AG04449 (cell line): ENCODE results near the gene DHX38.
A peak's percentile ranks its signal among the peaks of the same experiment; 100 is the strongest.

Experiments
- CTCF ChIA-PET: fragments of 350-600 bp; formaldehyde crosslinking; extraction: SDS; loops from one replicate; lab custom pipeline; 2021; ENCODE audit warnings: antibody characterized with exemption; lab: Yijun Ruan, JAX
- POLR2A ChIA-PET: fragments of 400-600, 350-600 bp; formaldehyde crosslinking; extraction: SDS; loops from one replicate; lab custom pipeline; 2020; ENCODE audit warnings: antibody characterized with exemption, inconsistent platforms; lab: Yijun Ruan, JAX
- DNase-seq: peaks from one replicate; pipeline ENCODE4 v3.0.0-alpha.2; 2010; ENCODE audit warnings: low read depth, low spot score
- H3K4me3 ChIP-seq: 2 replicates; pipeline ENCODE4 v1.5.1; 2011; ENCODE audit warnings: low read depth, mild to moderate bottlenecking, control low read depth, low read length
- CTCF ChIP-seq: IDR thresholded peaks from one replicate; pipeline ENCODE4 v1.5.1; 2011; ENCODE audit warnings: mild to moderate bottlenecking, moderate library complexity, low read length, control low read depth, inconsistent platforms; ENCODE audit not compliant: insufficient read depth; ENCODE audit errors: missing control alignments

The DHX38 gene

GRCh38 chr16:72123426-72123825 lies 29.8 kb downstream of the DHX38 start:
- CTCF ChIA-PET, result interaction anchor here (0.7 to 4.4 kb wide), 11 partner anchors 9 to 1912 kb away, joined by 3 to 56 read pairs (median 11); partner anchors contain the start of genes DHX38 and TXNL4B
- TF ChIP-seq CTCF, result no peak
- H3K4me3 ChIP-seq, result no peak overlapping the region
- POLR2A ChIA-PET, result no interaction called here
- no peak for DNase-seq

GRCh38 chr16:72124148-72124547 lies 30.5 kb downstream of the DHX38 start:
- no peak for DNase-seq
- H3K4me3 ChIP-seq, result no peak overlapping the region
- TF ChIP-seq CTCF, result no peak
- ChIA-PET POLR2A (no interaction called here), CTCF (interaction anchor here (0.6 to 4.4 kb wide), 31 partner anchors 8 to 1911 kb away, joined by 3 to 56 read pairs (median 4); partner anchors contain the start of genes DHX38 and TXNL4B)

GRCh38 chr16:72124761-72125634 lies 31.4 kb downstream of the DHX38 start:
- no peak overlapping the region for H3K4me3 ChIP-seq
- peak; percentile 81 for TF ChIP-seq CTCF
- CTCF ChIA-PET, result interaction anchor here (0.6 to 4.4 kb wide), 35 partner anchors 8 to 1910 kb away, joined by 3 to 56 read pairs (median 4); partner anchors contain the start of genes DHX38 and TXNL4B
- POLR2A ChIA-PET, result no interaction called here
- DNase-seq, result peak; percentile 9

GRCh38 chr16:72125635-72126428 lies 32.2 kb downstream of the DHX38 start:
- POLR2A ChIA-PET, result no interaction called here
- CTCF ChIA-PET, result interaction anchor here (0.9 to 4.4 kb wide), 20 partner anchors 10 to 1753 kb away, joined by 3 to 56 read pairs (median 8); partner anchors contain the start of genes DHX38 and TXNL4B
- TF ChIP-seq CTCF, result no peak
- no peak for DNase-seq
- H3K4me3 ChIP-seq, result no peak overlapping the region

GRCh38 chr16:72126429-72126765 lies 32.8 kb downstream of the DHX38 start:
- ChIA-PET POLR2A (no interaction called here), CTCF (interaction anchor here (2.4 kb wide), 1 partner anchor 374 kb away, joined by 8 read pairs; no protein-coding TSS in a partner anchor)
- H3K4me3 ChIP-seq, result no peak overlapping the region
- no peak for DNase-seq
- TF ChIP-seq CTCF, result no peak
